RWPE2 (cell line): ENCODE results near the gene TTC39C.

Experiments used
- ATAC-seq: fragments of 200-7000 bp; cut with Tn5 transposase; 3 replicates; pipeline ENCODE4 v1.9.1; 2021; ENCODE audit warnings: low read depth
- DNase-seq: peaks from one replicate; pipeline ENCODE4 v3.0.0-alpha.2; 2020; ENCODE audit warnings: low spot score
- H3K27ac ChIP-seq: fragments of 450-650 bp; 2 replicates; pipeline ENCODE4 v1.5.1; 2017; ENCODE audit warnings: mild to moderate bottlenecking; ENCODE audit not compliant: poor library complexity, severe bottlenecking
- H3K27me3 ChIP-seq: fragments of 250-450 bp; sonication (Bioruptor Pico); 2 replicates; pipeline ENCODE4 v1.5.1; 2021; ENCODE audit warnings: mild to moderate bottlenecking, moderate library complexity; ENCODE audit not compliant: insufficient read depth, poor library complexity, severe bottlenecking
- H3K36me3 ChIP-seq: fragments of 250-450 bp; sonication (Bioruptor Pico); 2 replicates; pipeline ENCODE4 v1.5.1; 2020; ENCODE audit warnings: low read depth, mild to moderate bottlenecking, moderate library complexity
- H3K4me1 ChIP-seq: fragments of 250-450 bp; sonication (Bioruptor Pico); 2 replicates; pipeline ENCODE4 v1.5.1; 2021; ENCODE audit warnings: mild to moderate bottlenecking, moderate library complexity; ENCODE audit not compliant: insufficient read depth, poor library complexity, severe bottlenecking
- H3K4me3 ChIP-seq: fragments of 250-450 bp; sonication (Bioruptor Pico); 2 replicates; pipeline ENCODE4 v1.5.1; 2021; ENCODE audit warnings: mild to moderate bottlenecking, moderate library complexity; ENCODE audit not compliant: severe bottlenecking
- H3K9me3 ChIP-seq: fragments of 250-450 bp; sonication (Bioruptor Pico); 2 replicates; pipeline ENCODE4 v1.5.1; 2021; ENCODE audit warnings: mild to moderate bottlenecking, moderate library complexity; ENCODE audit not compliant: severe bottlenecking
- TF ChIP-seq, protein P1 (sequence below): fragments of 450-650 bp; IDR thresholded peaks from one replicate; pipeline ENCODE4 v1.5.1; 2017; ENCODE audit warnings: mild to moderate bottlenecking, moderate library complexity; ENCODE audit not compliant: poor library complexity, severe bottlenecking

The TTC39C gene

DNA sequence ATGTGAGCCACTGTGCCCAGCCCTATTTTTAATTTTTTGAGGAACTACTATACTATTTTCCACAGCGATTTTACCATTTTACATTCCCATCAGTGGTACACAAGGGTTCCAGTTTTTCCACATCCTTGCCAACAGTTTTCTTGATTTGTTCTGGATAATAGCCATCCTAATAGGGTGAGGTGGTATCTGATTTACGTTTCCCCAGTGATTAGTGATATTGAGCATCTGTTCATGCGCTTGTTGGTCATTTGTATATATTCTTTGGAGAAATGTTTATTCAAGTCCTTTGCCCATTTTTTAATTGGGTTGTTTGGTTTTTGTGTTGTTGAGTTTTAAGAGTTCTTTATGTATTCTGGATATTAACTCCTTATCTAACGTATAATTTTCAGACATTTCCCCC, 20.8 kb downstream of the TTC39C start:
- ATAC-seq = no peak
- Histone ChIP-seq H3K36me3 (no peaks in the 10 kb centered on the region), H3K4me1 (no peaks in the 10 kb centered on the region)

GRCh38 chr18:24039671-24040070, 25.1 kb downstream of the TTC39C start:
- Histone ChIP-seq H3K27me3 (no peaks in the 10 kb centered on the region), H3K27ac (no peak overlapping the region), H3K4me3 (no peak overlapping the region), H3K4me1 (no peaks in the 10 kb centered on the region), H3K36me3 (no peaks in the 10 kb centered on the region), H3K9me3 (no peaks in the 10 kb centered on the region)
- TF ChIP-seq, protein P1, sequence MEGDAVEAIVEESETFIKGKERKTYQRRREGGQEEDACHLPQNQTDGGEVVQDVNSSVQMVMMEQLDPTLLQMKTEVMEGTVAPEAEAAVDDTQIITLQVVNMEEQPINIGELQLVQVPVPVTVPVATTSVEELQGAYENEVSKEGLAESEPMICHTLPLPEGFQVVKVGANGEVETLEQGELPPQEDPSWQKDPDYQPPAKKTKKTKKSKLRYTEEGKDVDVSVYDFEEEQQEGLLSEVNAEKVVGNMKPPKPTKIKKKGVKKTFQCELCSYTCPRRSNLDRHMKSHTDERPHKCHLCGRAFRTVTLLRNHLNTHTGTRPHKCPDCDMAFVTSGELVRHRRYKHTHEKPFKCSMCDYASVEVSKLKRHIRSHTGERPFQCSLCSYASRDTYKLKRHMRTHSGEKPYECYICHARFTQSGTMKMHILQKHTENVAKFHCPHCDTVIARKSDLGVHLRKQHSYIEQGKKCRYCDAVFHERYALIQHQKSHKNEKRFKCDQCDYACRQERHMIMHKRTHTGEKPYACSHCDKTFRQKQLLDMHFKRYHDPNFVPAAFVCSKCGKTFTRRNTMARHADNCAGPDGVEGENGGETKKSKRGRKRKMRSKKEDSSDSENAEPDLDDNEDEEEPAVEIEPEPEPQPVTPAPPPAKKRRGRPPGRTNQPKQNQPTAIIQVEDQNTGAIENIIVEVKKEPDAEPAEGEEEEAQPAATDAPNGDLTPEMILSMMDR = no peak
- DNase-seq (no peak), ATAC-seq (no peak)

More for the DNA sequence above, 20.8 kb downstream of the TTC39C start:
- H3K27me3 ChIP-seq = no peaks in the 10 kb centered on the region
- H3K9me3 ChIP-seq = no peaks in the 10 kb centered on the region
- DNase-seq = no peak
- no peak overlapping the region for H3K27ac ChIP-seq
- TF ChIP-seq, protein P1 = no peak
- H3K4me3 ChIP-seq = no peak overlapping the region

- ATAC-seq = no peak
- TF ChIP-seq, protein P1 = no peak
- Histone ChIP-seq H3K4me1 (no peaks in the 10 kb centered on the region), H3K27ac (no peak overlapping the region), H3K9me3 (no peaks in the 10 kb centered on the region), H3K4me3 (no peak overlapping the region), H3K27me3 (no peaks in the 10 kb centered on the region), H3K36me3 (no peaks in the 10 kb centered on the region)
- DNase-seq = no peak
Measured at GRCh38 chr18:24041691-24042090, 27.1 kb downstream of the TTC39C start.

DNA sequence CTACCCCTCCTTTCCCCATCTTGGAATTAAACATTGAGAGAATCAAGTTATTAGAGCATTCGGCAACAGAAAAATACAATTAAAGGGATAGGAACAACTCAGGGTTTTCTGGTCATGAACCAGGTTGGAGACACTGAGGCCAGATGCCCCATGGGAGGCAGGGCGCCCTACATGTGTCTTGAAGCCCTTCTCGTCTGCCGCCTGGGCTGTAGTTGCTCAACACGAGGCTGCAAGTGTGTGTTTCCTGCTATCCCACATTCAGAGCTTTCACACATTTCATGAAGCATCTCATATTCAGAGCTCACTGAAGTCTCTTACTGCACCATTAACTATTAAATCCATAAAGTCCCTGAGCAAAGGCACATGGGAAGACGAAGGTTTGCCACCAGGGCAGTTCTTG, 28.8 kb downstream of the TTC39C start:
- H3K9me3 ChIP-seq = no peaks in the 10 kb centered on the region
- H3K27me3 ChIP-seq = no peaks in the 10 kb centered on the region
- DNase-seq (no peak), ATAC-seq (no peak)
- H3K4me1 ChIP-seq = no peaks in the 10 kb centered on the region
- H3K27ac ChIP-seq = no peak overlapping the region
- TF ChIP-seq, protein P1 = no peak
- no peak overlapping the region for H3K4me3 ChIP-seq
- H3K36me3 ChIP-seq = no peaks in the 10 kb centered on the region

DNA sequence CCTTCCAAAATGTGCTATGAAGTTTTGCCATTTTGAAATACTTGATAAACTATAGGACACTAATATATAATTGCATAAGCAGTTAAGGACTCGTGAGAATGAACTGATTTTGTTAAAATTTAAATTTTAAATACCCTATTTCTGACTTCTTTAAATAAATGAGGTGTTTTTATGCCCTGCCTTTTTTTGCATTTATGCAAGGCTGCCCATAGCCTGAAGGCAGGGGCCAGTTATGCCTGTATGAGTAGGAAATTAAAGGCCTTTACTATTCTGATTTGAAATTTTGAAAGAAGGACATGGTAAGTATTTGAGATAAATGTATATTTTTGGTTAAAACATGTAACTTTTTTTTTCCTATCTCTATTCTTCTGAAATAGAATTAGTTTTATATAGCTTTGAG, 33.7 kb downstream of the TTC39C start:
- TF ChIP-seq, protein P1 = no peak
- ATAC-seq (no peak), DNase-seq (no peak)
- Histone ChIP-seq H3K4me3 (no peak overlapping the region), H3K27me3 (no peaks in the 10 kb centered on the region), H3K36me3 (no peaks in the 10 kb centered on the region), H3K27ac (no peak overlapping the region), H3K9me3 (no peaks in the 10 kb centered on the region), H3K4me1 (peaks cover 5% of the 10 kb centered on the region)
